ENCODE results near the gene RPS6KA2. TPM values are rescaled to one million over a fixed set of nuclear protein-coding genes. Genes with fewer than 3 reads are reported as not detected.

The RPS6KA2 gene
- total RNA-seq, 1 experiment from 2014 or later: 4.1 TPM

GRCh38 chr6:166419717-166420116 is 207.3 kb downstream of the RPS6KA2 start:
- no peaks in the 10 kb centered on the region for H3K36me3 ChIP-seq (ENCODE audit: control insufficient read depth, insufficient read depth, low read length)
- ChIA-PET CTCF (no interaction called here), POLR2A (no interaction called here)
- no peaks in the 10 kb centered on the region for H3K27me3 ChIP-seq (ENCODE audit: control insufficient read depth, insufficient read depth, low read length)
- DNase-seq (ENCODE audit: low read depth, low spot score): no peak
- ATAC-seq: no peak
- H3K27ac ChIP-seq (ENCODE audit: low read length): no peak overlapping the region
- in situ Hi-C loops (cut with HindIII; ENCODE audit: low pct_unique_long_range_greater_than_20kb, low sequenced_read_pairs): no loop called here
- H3K4me3 ChIP-seq (ENCODE audit: low read depth in 2 of 2, low read length in 2 of 2): no peak overlapping the region
- intact Hi-C loops (cut with micrococcal nuclease; ENCODE audit: unreplicated experiment): no loop called here
- H3K4me1 ChIP-seq (ENCODE audit: control insufficient read depth, insufficient read depth, low read length): no peaks in the 10 kb centered on the region
- H3K9me3 ChIP-seq (ENCODE audit: control insufficient read depth, insufficient read depth, low read depth, low read length): no peaks in the 10 kb centered on the region
- TF ChIP-seq SIN3A (IDR thresholded peaks at IDR 0.05; ENCODE audit: borderline replicate concordance, insufficient read depth, low read depth, low read length) (no peak), REST (IDR thresholded peaks at IDR 0.05; ENCODE audit: insufficient read depth in 1 of 2, low read depth in 2 of 2, low read length in 1 of 2) (no peak), CTCF (IDR thresholded peaks at IDR 0.05) (no peak), POLR2AphosphoS5 (IDR thresholded peaks at IDR 0.05; ENCODE audit: low read depth, low read length) (no peak), TCF7L2 (IDR thresholded peaks at IDR 0.05; ENCODE audit: low read depth, low read length) (no peak)
- BruUV-seq (replicated peaks): no TSS peak

GRCh38 chr6:166419286-166419685 is 207.8 kb downstream of the RPS6KA2 start:
- POLR2A ChIA-PET: no interaction called here
- Histone ChIP-seq H3K36me3 (ENCODE audit: control insufficient read depth, insufficient read depth, low read length) (no peaks in the 10 kb centered on the region), H3K27ac (ENCODE audit: low read length) (no peak overlapping the region), H3K9me3 (ENCODE audit: control insufficient read depth, insufficient read depth, low read depth, low read length) (no peaks in the 10 kb centered on the region), H3K27me3 (ENCODE audit: control insufficient read depth, insufficient read depth, low read length) (no peaks in the 10 kb centered on the region), H3K4me3 (ENCODE audit: low read depth in 2 of 2, low read length in 2 of 2) (no peak overlapping the region), H3K4me1 (ENCODE audit: control insufficient read depth, insufficient read depth, low read length) (no peaks in the 10 kb centered on the region)
- intact Hi-C loops (cut with micrococcal nuclease; ENCODE audit: unreplicated experiment): no loop called here
- DNase-seq (ENCODE audit: low read depth, low spot score) (no peak), ATAC-seq (no peak)
- CTCF ChIA-PET: no interaction called here
- in situ Hi-C loops (cut with HindIII; ENCODE audit: low pct_unique_long_range_greater_than_20kb, low sequenced_read_pairs): no loop called here
- no peak for TF ChIP-seq POLR2AphosphoS5 (IDR thresholded peaks at IDR 0.05; ENCODE audit: low read depth, low read length)
- no peak for TF ChIP-seq REST (IDR thresholded peaks at IDR 0.05; ENCODE audit: insufficient read depth in 1 of 2, low read depth in 2 of 2, low read length in 1 of 2)
- no peak for TF ChIP-seq CTCF (IDR thresholded peaks at IDR 0.05)
- TF ChIP-seq TCF7L2 (IDR thresholded peaks at IDR 0.05; ENCODE audit: low read depth, low read length): no peak
- TF ChIP-seq SIN3A (IDR thresholded peaks at IDR 0.05; ENCODE audit: borderline replicate concordance, insufficient read depth, low read depth, low read length): no peak
- BruUV-seq (replicated peaks): no TSS peak

Measured in Panc1 (cell line).